ENCODE data around the gene PTPRR.

DNA sequence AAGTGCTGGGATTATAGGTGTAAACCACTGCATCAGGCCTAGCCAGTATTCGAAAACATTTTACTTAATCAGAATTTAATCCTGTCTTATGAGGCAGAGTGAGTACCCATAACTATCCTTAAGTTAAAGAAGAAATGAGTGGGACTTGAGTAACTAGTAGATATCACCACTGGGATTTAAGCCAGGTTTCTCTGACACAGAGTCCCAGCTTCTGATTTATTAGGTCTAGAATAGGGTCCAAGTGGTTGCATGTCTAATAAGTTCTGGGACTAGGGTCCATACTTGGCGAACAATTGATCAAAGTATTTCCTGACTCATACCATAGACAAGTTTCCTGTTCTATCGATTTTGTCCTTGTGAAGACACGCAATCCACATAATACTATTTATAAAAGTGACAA is 302.2 kb downstream of the PTPRR start:
- TF ChIP-seq TAF1 (IDR thresholded peaks at IDR 0.05; ENCODE audit: borderline replicate concordance, insufficient read depth, low read length) (no peak), POLR2AphosphoS5 (IDR thresholded peaks at IDR 0.05; ENCODE audit: low read depth, low read length) (no peak)
- TF ChIP-seq, protein P1, sequence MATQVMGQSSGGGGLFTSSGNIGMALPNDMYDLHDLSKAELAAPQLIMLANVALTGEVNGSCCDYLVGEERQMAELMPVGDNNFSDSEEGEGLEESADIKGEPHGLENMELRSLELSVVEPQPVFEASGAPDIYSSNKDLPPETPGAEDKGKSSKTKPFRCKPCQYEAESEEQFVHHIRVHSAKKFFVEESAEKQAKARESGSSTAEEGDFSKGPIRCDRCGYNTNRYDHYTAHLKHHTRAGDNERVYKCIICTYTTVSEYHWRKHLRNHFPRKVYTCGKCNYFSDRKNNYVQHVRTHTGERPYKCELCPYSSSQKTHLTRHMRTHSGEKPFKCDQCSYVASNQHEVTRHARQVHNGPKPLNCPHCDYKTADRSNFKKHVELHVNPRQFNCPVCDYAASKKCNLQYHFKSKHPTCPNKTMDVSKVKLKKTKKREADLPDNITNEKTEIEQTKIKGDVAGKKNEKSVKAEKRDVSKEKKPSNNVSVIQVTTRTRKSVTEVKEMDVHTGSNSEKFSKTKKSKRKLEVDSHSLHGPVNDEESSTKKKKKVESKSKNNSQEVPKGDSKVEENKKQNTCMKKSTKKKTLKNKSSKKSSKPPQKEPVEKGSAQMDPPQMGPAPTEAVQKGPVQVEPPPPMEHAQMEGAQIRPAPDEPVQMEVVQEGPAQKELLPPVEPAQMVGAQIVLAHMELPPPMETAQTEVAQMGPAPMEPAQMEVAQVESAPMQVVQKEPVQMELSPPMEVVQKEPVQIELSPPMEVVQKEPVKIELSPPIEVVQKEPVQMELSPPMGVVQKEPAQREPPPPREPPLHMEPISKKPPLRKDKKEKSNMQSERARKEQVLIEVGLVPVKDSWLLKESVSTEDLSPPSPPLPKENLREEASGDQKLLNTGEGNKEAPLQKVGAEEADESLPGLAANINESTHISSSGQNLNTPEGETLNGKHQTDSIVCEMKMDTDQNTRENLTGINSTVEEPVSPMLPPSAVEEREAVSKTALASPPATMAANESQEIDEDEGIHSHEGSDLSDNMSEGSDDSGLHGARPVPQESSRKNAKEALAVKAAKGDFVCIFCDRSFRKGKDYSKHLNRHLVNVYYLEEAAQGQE (IDR thresholded peaks at IDR 0.05; ENCODE audit: insufficient read depth in 1 of 2, low read depth in 2 of 2, low read length in 2 of 2) = no peak
